H1 (cell line): ENCODE measurements around the gene PTX4. TPM values are rescaled to one million over a fixed set of nuclear protein-coding genes. Genes with fewer than 3 reads are reported as not detected.

Experiments used
- CTCF ChIA-PET: fragments of 300-600 bp; sonication (Branson Sonifier 250); formaldehyde crosslinking; loops from one replicate; lab custom pipeline; 2021; ENCODE audit not compliant: partially characterized antibody; lab: Charles Lee
- POLR2A ChIA-PET: fragments of 300-600 bp; sonication (Branson Sonifier 250); formaldehyde crosslinking; loops from one replicate; lab custom pipeline; 2021; ENCODE audit warnings: inconsistent platforms; ENCODE audit not compliant: partially characterized antibody; lab: Charles Lee
- DNase-seq, 2 experiments: peaks; one replicate each; pipeline versions ENCODE4 v3.0.0 to v3.0.0-alpha.2; 2010 to 2022; ENCODE audit warnings: low spot score in 2 of 2, low read depth in 1 of 2, mixed read lengths in 1 of 2
- FAIRE-seq: peaks from 2 replicates; lab custom pipeline; 2011; peaks lifted over from hg19 to GRCh38; lab: Jason Lieb, UNC
- H2AFZ ChIP-seq: 2 replicates; pipeline ENCODE4 v1.8.1; 2012; ENCODE audit warnings: low read length, inconsistent platforms
- H2AK5ac ChIP-seq: 2 replicates; pipeline ENCODE4 v1.6.1; 2013; ENCODE audit warnings: low read depth, low read length
- H2BK120ac ChIP-seq: replicated peaks from 2 replicates; pipeline ENCODE3; 2013; ENCODE audit warnings: low read depth, low read length, inconsistent platforms
- H2BK12ac ChIP-seq: 2 replicates; pipeline ENCODE4 v1.6.1; 2013; ENCODE audit warnings: low read depth, low read length
- H2BK15ac ChIP-seq: 2 replicates; pipeline ENCODE4 v1.6.1; 2013; ENCODE audit warnings: low read length
- H2BK20ac ChIP-seq: 2 replicates; pipeline ENCODE4 v1.6.1; 2013; ENCODE audit warnings: low read length
- H2BK5ac ChIP-seq: 2 replicates; pipeline ENCODE4 v1.6.1; 2013; ENCODE audit warnings: low read depth, low read length
- H3K14ac ChIP-seq: 2 replicates; pipeline ENCODE4 v1.6.1; 2013; ENCODE audit warnings: inconsistent platforms; ENCODE audit not compliant: insufficient read length
- H3K18ac ChIP-seq: 2 replicates; pipeline ENCODE4 v1.6.1; 2013; ENCODE audit warnings: low read length; ENCODE audit errors: extremely low read depth
- H3K23ac ChIP-seq: 2 replicates; pipeline ENCODE4 v1.6.1; 2013; ENCODE audit warnings: inconsistent platforms; ENCODE audit not compliant: insufficient read length
- H3K23me2 ChIP-seq: 2 replicates; pipeline ENCODE4 v1.6.1; 2013; ENCODE audit warnings: low read depth, low read length
- H3K27ac ChIP-seq: 2 replicates; pipeline ENCODE4 v1.6.1; 2011; ENCODE audit warnings: low read depth, low read length, inconsistent platforms
- H3K27me3 ChIP-seq, 4 experiments: replicated peaks in 1 of 4; 1 replicate in 1 of 4; 2 replicates in 3 of 4; pipeline versions ENCODE4 v1.6.1 to v1.8.1; 2011 to 2013; ENCODE audit warnings: low read length in 3 of 4, mild to moderate bottlenecking in 3 of 4, inconsistent platforms in 2 of 4, mixed read lengths in 2 of 4, moderate library complexity in 1 of 4; ENCODE audit not compliant: control insufficient read depth in 3 of 4, insufficient read depth in 3 of 4; ENCODE audit errors: extremely low read depth in 1 of 4
- H3K36me3 ChIP-seq, 4 experiments: 2 replicates each; pipeline versions ENCODE4 v1.6.1 to v1.8.1; 2011 to 2013; ENCODE audit warnings: mild to moderate bottlenecking in 4 of 4, low read length in 3 of 4, moderate library complexity in 2 of 4, control low read depth in 1 of 4, inconsistent platforms in 1 of 4; ENCODE audit not compliant: insufficient read depth in 4 of 4, control insufficient read depth in 2 of 4
- H3K4ac ChIP-seq: replicated peaks from 2 replicates; pipeline ENCODE3; 2013; ENCODE audit warnings: low read length, low read depth, mixed read lengths, inconsistent platforms; ENCODE audit not compliant: insufficient read length
- H3K4me1 ChIP-seq, 4 experiments: replicated peaks in 1 of 4; 1 replicate in 1 of 4; 2 replicates in 3 of 4; pipeline versions ENCODE4 v1.6.1 to v1.8.1; 2011 to 2013; ENCODE audit warnings: low read length in 3 of 4, inconsistent platforms in 2 of 4, mixed read lengths in 1 of 4; ENCODE audit not compliant: insufficient read depth in 4 of 4, control insufficient read depth in 3 of 4
- H3K4me2 ChIP-seq, 2 experiments: 2 replicates each; pipeline versions ENCODE4 v1.6.1 to v1.8.1; 2011 to 2013; ENCODE audit warnings: low read depth in 2 of 2, low read length in 2 of 2, control low read depth in 1 of 2, inconsistent platforms in 1 of 2, mild to moderate bottlenecking in 1 of 2; ENCODE audit not compliant: insufficient read depth in 1 of 2
- H3K4me3 ChIP-seq, 4 experiments: fragments of 200-600, 300-600 bp in 1 of 4; sonication (generic), shearing (Covaris generic), sonication (Bioruptor Twin) in 1 of 4; 2 replicates each; pipeline versions ENCODE4 v1.5.1 to v1.8.1; 2011 to 2016; ENCODE audit warnings: low read length in 4 of 4, low read depth in 3 of 4, control low read depth in 2 of 4, inconsistent platforms in 2 of 4, mild to moderate bottlenecking in 2 of 4, mixed read lengths in 1 of 4, moderate library complexity in 1 of 4; ENCODE audit not compliant: insufficient read depth in 2 of 4; ENCODE audit errors: extremely low read depth in 1 of 4
- H3K56ac ChIP-seq: replicated peaks from 2 replicates; pipeline ENCODE3; 2013; ENCODE audit warnings: low read depth, mild to moderate bottlenecking, mixed read lengths, low read length, inconsistent platforms; ENCODE audit not compliant: insufficient read length
- H3K79me1 ChIP-seq: 2 replicates; pipeline ENCODE4 v1.6.1; 2013; ENCODE audit warnings: low read depth, low read length, control low read depth
- H3K79me2 ChIP-seq, 2 experiments: 2 replicates each; pipeline versions ENCODE4 v1.6.1 to v1.8.1; 2012 to 2013; ENCODE audit warnings: low read length in 2 of 2, mild to moderate bottlenecking in 2 of 2, inconsistent platforms in 1 of 2; ENCODE audit not compliant: insufficient read depth in 2 of 2, control insufficient read depth in 1 of 2
- H3K9ac ChIP-seq, 4 experiments: replicated peaks in 1 of 4; 1 replicate in 1 of 4; 2 replicates in 3 of 4; pipeline versions ENCODE4 v1.6.1 to v1.8.1; 2011 to 2013; ENCODE audit warnings: low read depth in 3 of 4, low read length in 3 of 4, control low read depth in 2 of 4, mild to moderate bottlenecking in 2 of 4, moderate library complexity in 2 of 4, inconsistent platforms in 1 of 4; ENCODE audit errors: extremely low read depth in 1 of 4
- H3K9me3 ChIP-seq, 2 experiments: 2 replicates each; pipeline versions ENCODE4 v1.6.1 to v1.8.1; 2012 to 2013; ENCODE audit warnings: mild to moderate bottlenecking in 2 of 2, moderate library complexity in 2 of 2, control low read depth in 1 of 2, inconsistent platforms in 1 of 2, low read depth in 1 of 2, low read length in 1 of 2, mixed read lengths in 1 of 2; ENCODE audit not compliant: insufficient read depth in 2 of 2
- H4K20me1 ChIP-seq, 2 experiments: replicated peaks in 1 of 2; 2 replicates each; pipeline versions ENCODE3 to v1.8.1; 2011 to 2013; ENCODE audit warnings: inconsistent platforms in 2 of 2, low read length in 2 of 2, mild to moderate bottlenecking in 1 of 2; ENCODE audit not compliant: insufficient read depth in 2 of 2, control insufficient read depth in 1 of 2
- H4K5ac ChIP-seq: 2 replicates; pipeline ENCODE4 v1.6.1; 2013; ENCODE audit warnings: low read length, low read depth, mixed read lengths, inconsistent platforms; ENCODE audit not compliant: insufficient read length
- H4K8ac ChIP-seq: 2 replicates; pipeline ENCODE4 v1.8.0; 2013; ENCODE audit warnings: mild to moderate bottlenecking, moderate library complexity, low read length, inconsistent platforms; ENCODE audit not compliant: insufficient read depth; ENCODE audit errors: extremely low read depth
- H4K91ac ChIP-seq: replicated peaks from 2 replicates; pipeline ENCODE3; 2013; ENCODE audit warnings: low read length, mixed read lengths, inconsistent platforms; ENCODE audit not compliant: insufficient read length
- CBX5 ChIP-seq: fragments of 300-800, 300-1000 bp; sonication (generic); IDR thresholded peaks from 2 replicates; pipeline ENCODE4 v1.7.1; 2016; ENCODE audit warnings: antibody characterized with exemption, low read length, low read depth
- CBX8 ChIP-seq: fragments of 300-800, 300-1000 bp; sonication (generic); IDR thresholded peaks from 2 replicates; pipeline ENCODE4 v1.7.1; 2016; ENCODE audit warnings: low read depth, low read length, borderline replicate concordance
- CEBPB ChIP-seq: IDR thresholded peaks from 2 replicates; pipeline ENCODE4 v1.6.1; 2012; ENCODE audit warnings: low read depth, low read length
- GABPA ChIP-seq: IDR thresholded peaks from 2 replicates; pipeline ENCODE4 v1.6.1; 2011; ENCODE audit warnings: mild to moderate bottlenecking, low read length, moderate library complexity, borderline replicate concordance; ENCODE audit not compliant: insufficient read depth
- KDM5A ChIP-seq: fragments of 200-600 bp; IDR thresholded peaks from 2 replicates; pipeline ENCODE4 v1.7.1; 2012; ENCODE audit warnings: mild to moderate bottlenecking, low read length, inconsistent platforms, mixed read lengths
- NANOG ChIP-seq: IDR thresholded peaks from 2 replicates; pipeline ENCODE4 v1.6.1; 2011; ENCODE audit warnings: low read length, low read depth, mild to moderate bottlenecking, inconsistent platforms; ENCODE audit not compliant: insufficient read depth, poor library complexity, severe bottlenecking
- PHF8 ChIP-seq: fragments of 200-600 bp; sonication (generic); conservative IDR thresholded peaks from 2 replicates; pipeline ENCODE4 v1.7.1; 2012; ENCODE audit warnings: low read depth, mild to moderate bottlenecking, inconsistent platforms, low read length, moderate library complexity
- RNF2 ChIP-seq: fragments of 200-900, 300-1000 bp; sonication (generic); IDR thresholded peaks from 2 replicates; pipeline ENCODE4 v1.7.1; 2016; ENCODE audit warnings: borderline replicate concordance, low read depth, mild to moderate bottlenecking, antibody characterized with exemption, low read length; ENCODE audit not compliant: poor library complexity, severe bottlenecking; ENCODE audit errors: missing control alignments
- ZNF274 ChIP-seq: IDR thresholded peaks from 2 replicates; pipeline ENCODE4 v1.7.0; 2012; ENCODE audit warnings: low read length, borderline replicate concordance; ENCODE audit errors: extremely low read depth
- WGBS, 2 experiments: shearing (Covaris generic) in 1 of 2; methylation state at CpG; one replicate each; pipeline versions ENCODE4 v1.1.6 to v1.1.7; 2013 to 2015; ENCODE audit warnings: low lambda C conversion rate in 2 of 2, mixed read lengths in 2 of 2, inconsistent platforms in 1 of 2, low coverage in 1 of 2, missing lambda C conversion rate in 1 of 2; ENCODE audit not compliant: insufficient replicate concordance in 2 of 2, insufficient coverage in 1 of 2, insufficient read length in 1 of 2; ENCODE audit errors: extremely low coverage in 1 of 2, missing lambda C conversion rate in 1 of 2; 5-methylcytosine and 5-hydroxymethylcytosine counted together
- polyA plus RNA-seq, 7 experiments: library from polyadenylated mRNA; depleted of rRNA in 3 of 7; stranded (reverse) in 5 of 7; unstranded in 2 of 7; fragments of >200 nt in 5 of 7; fragments of 200-250 nt in 2 of 7; gene quantifications; 1 replicate in 5 of 7; 2 replicates in 1 of 7; 4 replicates in 1 of 7; pipeline versions ENCODE4 v1.2.1 to v1.2.3, GENCODE V29; 2011 to 2013; ENCODE audit warnings: missing spikeins in 2 of 7, mixed read lengths in 2 of 7
- total RNA-seq: library from RNA; stranded (reverse); fragmentation: NEBNext Ultra II Directional; extraction: Animal tissue kit (Norgen Biotek cat#: 25700); gene quantifications from 2 replicates; pipeline ENCODE4 v1.2.1, GENCODE V29; 2021
- TF ChIP-seq, protein P1 (sequence below): IDR thresholded peaks from 2 replicates; pipeline ENCODE4 v1.6.1; 2012; ENCODE audit warnings: inconsistent platforms

Gene PTX4
- total and polyA plus RNA-seq, 2 of the 8 experiments (the other 6 are each of a cell fraction or from before 2014, with no cell fraction given) = not detected

DNA sequence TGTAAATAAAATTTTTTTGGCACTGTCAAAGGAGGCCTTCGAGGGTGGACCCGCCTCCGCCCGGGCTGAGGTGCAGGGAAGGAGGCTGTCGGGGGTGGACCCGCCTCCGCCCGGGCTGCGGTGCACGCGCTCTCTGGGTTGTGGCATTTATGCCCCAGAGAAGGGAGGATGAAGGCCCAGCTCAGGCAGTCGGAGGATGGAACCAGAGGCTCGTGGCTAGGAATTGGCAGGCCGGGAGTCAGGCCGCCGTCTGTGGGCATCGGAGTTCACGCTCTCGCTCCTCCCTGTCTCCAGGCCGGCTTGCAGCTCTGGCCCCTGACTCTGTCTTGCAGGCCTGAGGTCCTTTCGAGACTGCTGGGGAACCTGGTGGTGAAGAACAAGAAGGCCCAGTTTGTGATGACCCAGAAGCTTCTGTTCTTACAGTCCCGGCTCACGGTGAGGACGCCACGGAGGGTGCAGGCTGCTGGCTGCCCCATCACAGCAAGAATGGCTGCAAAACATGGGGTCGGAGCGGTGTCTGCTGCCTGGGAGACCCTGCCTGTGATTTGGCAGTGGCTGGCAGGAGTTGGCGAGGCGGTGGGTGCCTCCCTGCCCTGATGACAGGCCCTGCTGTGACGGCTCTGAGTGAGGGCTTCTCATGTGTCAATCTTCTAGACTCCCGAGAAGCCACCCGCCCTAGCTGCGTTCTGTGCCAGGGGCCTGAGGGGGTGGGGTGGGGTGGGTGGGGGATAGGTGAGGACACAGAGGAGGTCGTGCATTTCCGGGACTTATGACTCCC is 10.3 kb upstream of the PTX4 start:
- H3K4me3 ChIP-seq = no peak overlapping the region
- H3K4me2 ChIP-seq = no peak overlapping the region
- H3K23ac ChIP-seq = no peak overlapping the region
- H4K20me1 ChIP-seq = peaks cover 6 to 7% of the 10 kb centered on the region in 2 experiments
- H2BK20ac ChIP-seq = no peak overlapping the region
- WGBS, 2 experiments = 93% methylated on average over 31 of the region's 35 CpGs; no CpG with 5 or more reads in 1 of the 2 experiments
- H3K79me1 ChIP-seq = peaks cover 2% of the 10 kb centered on the region
- H2AK5ac ChIP-seq = no peak overlapping the region
- H3K27me3 ChIP-seq = no peaks in the 10 kb centered on the region
- CTCF ChIA-PET = no interaction called here
- peaks cover 18 to 81% (median 40%) of the 10 kb centered on the region in 4 experiments for H3K36me3 ChIP-seq
- no peak overlapping the region for H3K9ac ChIP-seq
- no peak overlapping the region for H3K18ac ChIP-seq
- peaks cover under 1% of the 10 kb centered on the region; the same call in 1 of the 2 replicates for H3K23me2 ChIP-seq
- no peak overlapping the region for H3K27ac ChIP-seq
- H2BK120ac ChIP-seq = no peak overlapping the region
- H3K56ac ChIP-seq = no peak overlapping the region
- H2BK12ac ChIP-seq = no peak overlapping the region
- no peak overlapping the region for H2BK15ac ChIP-seq
- H3K9me3 ChIP-seq = no peaks in the 10 kb centered on the region
- DNase-seq (no peak), FAIRE-seq (no peak)
- H2BK5ac ChIP-seq = no peak overlapping the region
- POLR2A ChIA-PET = interaction anchor here (16.8 kb wide), 1 partner anchor 12 kb away, joined by 175 read pairs; no protein-coding TSS in a partner anchor
- H3K4me1 ChIP-seq = peaks cover 0 to 4% (median 2%) of the 10 kb centered on the region in 4 experiments; a peak in 4 of 7 replicates
- no peak overlapping the region for H3K4ac ChIP-seq
- no peak overlapping the region for H2AFZ ChIP-seq
- peaks cover 0 to 8% of the 10 kb centered on the region in 2 experiments; a peak in 1 of 4 replicates for H3K79me2 ChIP-seq
- no peak overlapping the region for H4K5ac ChIP-seq
- H4K8ac ChIP-seq = no peak overlapping the region
- H3K14ac ChIP-seq = no peak overlapping the region
- no peak overlapping the region for H4K91ac ChIP-seq
- TF ChIP-seq PHF8 = no peak
- TF ChIP-seq, protein P1, sequence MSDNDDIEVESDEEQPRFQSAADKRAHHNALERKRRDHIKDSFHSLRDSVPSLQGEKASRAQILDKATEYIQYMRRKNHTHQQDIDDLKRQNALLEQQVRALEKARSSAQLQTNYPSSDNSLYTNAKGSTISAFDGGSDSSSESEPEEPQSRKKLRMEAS = no peak
- no peak for TF ChIP-seq KDM5A
- no peak for TF ChIP-seq CBX8
- TF ChIP-seq ZNF274 = no peak
- TF ChIP-seq NANOG = no peak
- no peak for TF ChIP-seq CBX5
- TF ChIP-seq GABPA = no peak
- no peak for TF ChIP-seq RNF2
- TF ChIP-seq CEBPB = no peak
